HG03280 (cell line): Measurements from ENCODE around the gene WDR44.
A peak's percentile ranks its signal among the peaks of the same experiment; 100 is the strongest.
"Not testable (repeated sequence)": the region's sequence is repeated elsewhere in the genome, so short reads cannot be mapped to it uniquely, and the experiment has no call there.

Experiments used
- ATAC-seq: cut with Tn5 transposase; IDR thresholded peaks from one replicate; pipeline ENCODE4 v1.9.1; 2021; ENCODE audit warnings: mild to moderate bottlenecking, moderate library complexity; ENCODE audit not compliant: unreplicated experiment

Gene WDR44

GRCh38 chrX:118480172-118480571 is 134.3 kb downstream of the WDR44 start:
- no peak for ATAC-seq

- not testable (repeated sequence) for ATAC-seq
Observed at GRCh38 chrX:118482384-118482783, 136.5 kb downstream of the WDR44 start.

GRCh38 chrX:118484216-118484903 is 138.5 kb downstream of the WDR44 start:
- ATAC-seq = no peak

- ATAC-seq = not testable (repeated sequence)
Observed at GRCh38 chrX:118486693-118487092, 140.8 kb downstream of the WDR44 start.

GRCh38 chrX:118493016-118493415 is 147.1 kb downstream of the WDR44 start:
- no peak for ATAC-seq

- no peak for ATAC-seq
Observed at GRCh38 chrX:118493653-118494297, 147.9 kb downstream of the WDR44 start.

GRCh38 chrX:118495061-118495921 is 149.4 kb downstream of the WDR44 start, which contains the start of gene DOCK11:
TSS of gene DOCK11 (plus strand) at chrX:118495815. CDS start at chrX:118495972, 157 bp downstream.
- ATAC-seq = peak; percentile 68

- ATAC-seq = peak; percentile 57
Observed at GRCh38 chrX:118495958-118496762, 150.3 kb downstream of the WDR44 start.

- ATAC-seq = no peak
Observed at GRCh38 chrX:118496763-118497079, 150.8 kb downstream of the WDR44 start.

GRCh38 chrX:118497180-118497818 is 151.4 kb downstream of the WDR44 start:
- no peak for ATAC-seq

GRCh38 chrX:118498351-118498750 is 152.4 kb downstream of the WDR44 start:
- no peak for ATAC-seq

- ATAC-seq = no peak
Observed at GRCh38 chrX:118498755-118499154, 152.8 kb downstream of the WDR44 start.

GRCh38 chrX:118499295-118499694 is 153.4 kb downstream of the WDR44 start:
- no peak for ATAC-seq
